Measurements from ENCODE around the gene WRAP73. TPM values are rescaled to one million over a fixed set of nuclear protein-coding genes. Genes with fewer than 3 reads are reported as not detected.
A peak's percentile ranks its signal among the peaks of the same experiment; 100 is the strongest.

Gene WRAP73
- total RNA-seq, 1 donor from 2014 or later = 15.6 TPM

DNA sequence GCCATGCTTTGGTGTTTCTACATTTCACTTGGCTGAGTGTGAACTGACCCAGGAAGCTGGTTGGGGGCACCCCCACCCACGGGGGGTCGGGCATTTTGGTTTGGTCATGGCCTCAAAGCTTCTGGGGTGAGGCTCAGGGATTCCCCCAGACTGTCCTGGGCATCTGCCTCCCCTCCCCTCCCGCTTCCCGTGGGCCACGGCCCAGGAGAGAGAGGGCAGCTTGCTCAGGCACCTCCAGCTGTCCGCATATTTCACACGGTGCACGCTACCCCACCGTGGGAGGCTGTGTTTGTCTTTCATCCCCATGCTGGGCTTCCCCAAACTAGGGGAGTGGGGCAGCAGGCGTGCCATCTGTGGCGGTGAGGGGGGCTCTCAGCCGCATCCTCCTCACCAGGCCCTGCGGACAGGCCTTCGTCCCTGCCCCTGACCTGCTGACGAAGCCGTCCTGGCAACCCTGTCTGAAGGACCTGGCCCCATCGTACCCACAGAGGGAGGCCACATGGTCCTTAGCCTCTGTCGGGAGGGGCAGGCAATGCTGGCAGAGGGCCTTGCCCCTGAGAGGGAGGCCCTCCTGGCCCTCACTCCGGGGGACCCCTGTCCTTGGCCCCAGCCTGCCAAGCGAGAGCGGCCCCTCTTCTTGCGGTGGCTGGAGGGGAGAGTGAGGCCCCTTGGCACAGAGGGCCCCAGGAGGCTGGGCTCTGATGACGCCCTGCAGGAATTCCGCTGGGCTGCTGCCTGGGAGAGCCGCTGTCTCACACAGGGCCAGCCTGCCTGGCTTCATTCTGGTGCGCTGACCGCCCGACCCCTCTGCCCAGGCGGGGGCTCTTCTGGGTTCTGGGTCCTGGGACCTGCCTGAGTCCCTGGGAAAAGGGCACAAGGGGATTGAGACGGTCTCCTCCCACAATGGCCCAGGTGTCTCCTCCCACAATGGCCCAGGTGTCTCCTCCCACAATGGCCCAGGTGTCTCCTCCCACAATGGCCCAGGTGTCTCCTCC, 24.5 kb upstream of the WRAP73 start:
- Histone ChIP-seq H3K4me1 (ENCODE audit: insufficient read depth, low read length) (peaks cover 6% of the 10 kb centered on the region), H2AFZ (ENCODE audit: low read depth, low read length) (no peak overlapping the region), H4K20me1 (ENCODE audit: insufficient read depth, low read length) (no peaks in the 10 kb centered on the region), H3K27ac (ENCODE audit: low read depth, low read length) (no peak overlapping the region), H3K79me2 (ENCODE audit: insufficient read depth, low read length) (no peaks in the 10 kb centered on the region), H3K27me3 (ENCODE audit: insufficient read depth, low read length) (peaks cover 7% of the 10 kb centered on the region), H3K9me3 (ENCODE audit: insufficient read depth, low read depth, low read length) (no peaks in the 10 kb centered on the region), H3K4me3 (ENCODE audit: insufficient read depth, low read depth, low read length) (no peak overlapping the region), H3K4me2 (ENCODE audit: low read length) (no peak overlapping the region), H3K36me3 (ENCODE audit: insufficient read depth, low read length) (no peaks in the 10 kb centered on the region), H3K9ac (ENCODE audit: low read length) (no peak overlapping the region)
- no peak for TF ChIP-seq EZH2 (IDR thresholded peaks at IDR 0.05; ENCODE audit: insufficient read depth, low read length)
- TF ChIP-seq, protein P1, sequence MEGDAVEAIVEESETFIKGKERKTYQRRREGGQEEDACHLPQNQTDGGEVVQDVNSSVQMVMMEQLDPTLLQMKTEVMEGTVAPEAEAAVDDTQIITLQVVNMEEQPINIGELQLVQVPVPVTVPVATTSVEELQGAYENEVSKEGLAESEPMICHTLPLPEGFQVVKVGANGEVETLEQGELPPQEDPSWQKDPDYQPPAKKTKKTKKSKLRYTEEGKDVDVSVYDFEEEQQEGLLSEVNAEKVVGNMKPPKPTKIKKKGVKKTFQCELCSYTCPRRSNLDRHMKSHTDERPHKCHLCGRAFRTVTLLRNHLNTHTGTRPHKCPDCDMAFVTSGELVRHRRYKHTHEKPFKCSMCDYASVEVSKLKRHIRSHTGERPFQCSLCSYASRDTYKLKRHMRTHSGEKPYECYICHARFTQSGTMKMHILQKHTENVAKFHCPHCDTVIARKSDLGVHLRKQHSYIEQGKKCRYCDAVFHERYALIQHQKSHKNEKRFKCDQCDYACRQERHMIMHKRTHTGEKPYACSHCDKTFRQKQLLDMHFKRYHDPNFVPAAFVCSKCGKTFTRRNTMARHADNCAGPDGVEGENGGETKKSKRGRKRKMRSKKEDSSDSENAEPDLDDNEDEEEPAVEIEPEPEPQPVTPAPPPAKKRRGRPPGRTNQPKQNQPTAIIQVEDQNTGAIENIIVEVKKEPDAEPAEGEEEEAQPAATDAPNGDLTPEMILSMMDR (IDR thresholded peaks at IDR 0.05; ENCODE audit: insufficient read depth, low read depth, low read length) = no peak
- Mint-ChIP-seq H3K4me1 (ENCODE audit: low read depth, unreplicated experiment) (peaks cover 6% of the 10 kb centered on the region), H3K27ac (ENCODE audit: unreplicated experiment) (no peak overlapping the region), H3K4me3 (ENCODE audit: unreplicated experiment) (no peak overlapping the region), H3K36me3 (ENCODE audit: low read depth, unreplicated experiment) (no peaks in the 10 kb centered on the region), H3K27me3 (ENCODE audit: low read depth, unreplicated experiment) (peaks cover 30% of the 10 kb centered on the region), H3K9me3 (ENCODE audit: unreplicated experiment) (no peaks in the 10 kb centered on the region)
- FAIRE-seq (no peak), DNase-seq (ENCODE audit: low read depth) (no peak)

DNA sequence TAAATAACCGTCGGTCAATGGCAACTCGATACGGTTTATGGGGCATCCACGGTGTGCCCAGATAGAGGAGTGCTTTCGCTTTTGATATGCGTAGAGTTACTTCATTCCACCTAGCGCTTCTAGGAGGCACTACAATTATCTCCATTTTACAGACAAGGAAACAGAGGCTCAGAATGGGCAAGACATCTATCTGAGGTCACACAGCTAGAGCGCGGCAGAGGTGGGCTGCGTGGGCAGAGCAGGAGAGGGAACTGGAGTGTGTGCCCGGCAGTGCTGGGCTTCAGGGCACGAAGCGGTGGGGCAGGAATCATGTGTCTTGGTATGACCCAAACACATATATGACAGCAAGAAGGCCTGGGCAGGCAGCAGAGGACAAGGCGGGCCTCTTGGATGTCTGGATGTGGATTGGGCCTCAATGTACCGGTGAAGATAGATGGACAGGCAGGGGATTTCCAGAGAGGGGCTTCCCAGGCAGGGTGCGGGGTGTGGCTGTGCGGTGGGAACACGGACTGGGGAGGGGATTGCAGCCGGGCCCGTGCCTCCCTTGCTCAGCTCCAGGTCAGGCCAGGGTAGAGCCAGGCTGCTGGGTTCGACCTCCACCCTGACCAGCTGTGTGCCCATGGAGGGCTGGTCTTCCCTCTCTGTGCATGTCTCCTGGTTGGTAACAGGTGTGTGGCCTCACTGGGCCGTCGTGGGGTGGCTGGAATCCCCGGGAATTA, 23.6 kb upstream of the WRAP73 start:
- DNase-seq (ENCODE audit: low read depth) (no peak), FAIRE-seq (no peak)
- H3K27ac Mint-ChIP-seq (ENCODE audit: unreplicated experiment) = no peak overlapping the region
- Histone ChIP-seq H3K36me3 (ENCODE audit: insufficient read depth, low read length) (no peaks in the 10 kb centered on the region), H3K4me1 (ENCODE audit: insufficient read depth, low read length) (peaks cover 6% of the 10 kb centered on the region), H3K79me2 (ENCODE audit: insufficient read depth, low read length) (no peaks in the 10 kb centered on the region), H3K27ac (ENCODE audit: low read depth, low read length) (no peak overlapping the region), H3K4me3 (ENCODE audit: insufficient read depth, low read depth, low read length) (no peak overlapping the region), H3K4me2 (ENCODE audit: low read length) (no peak overlapping the region), H3K9me3 (ENCODE audit: insufficient read depth, low read depth, low read length) (no peaks in the 10 kb centered on the region), H4K20me1 (ENCODE audit: insufficient read depth, low read length) (no peaks in the 10 kb centered on the region), H3K9ac (ENCODE audit: low read length) (no peak overlapping the region), H3K27me3 (ENCODE audit: insufficient read depth, low read length) (peaks cover 7% of the 10 kb centered on the region), H2AFZ (ENCODE audit: low read depth, low read length) (no peak overlapping the region)
- H3K9me3 Mint-ChIP-seq (ENCODE audit: unreplicated experiment) = no peaks in the 10 kb centered on the region
- TF ChIP-seq, protein P1 (IDR thresholded peaks at IDR 0.05; ENCODE audit: insufficient read depth, low read depth, low read length) = no peak
- no peak for TF ChIP-seq EZH2 (IDR thresholded peaks at IDR 0.05; ENCODE audit: insufficient read depth, low read length)
- H3K4me3 Mint-ChIP-seq (ENCODE audit: unreplicated experiment) = peak overlapping the region; percentile 23
- H3K36me3 Mint-ChIP-seq (ENCODE audit: low read depth, unreplicated experiment) = no peaks in the 10 kb centered on the region
- H3K27me3 Mint-ChIP-seq (ENCODE audit: low read depth, unreplicated experiment) = peaks cover 26% of the 10 kb centered on the region
- H3K4me1 Mint-ChIP-seq (ENCODE audit: low read depth, unreplicated experiment) = peaks cover 6% of the 10 kb centered on the region
